Sigmoid colon (tissue), 7 donors: ENCODE results near the gene MGAM2. TPM values are rescaled to one million over a fixed set of nuclear protein-coding genes. Genes with fewer than 3 reads are reported as not detected.
A peak's percentile ranks its signal among the peaks of the same experiment; 100 is the strongest.

ENCODE experiments used
- DNase-seq: peaks from one replicate; pipeline ENCODE4 v3.0.0-alpha.2; 2019
- H3K27ac ChIP-seq, 4 donors: fragments of 200-600 bp; sonication (generic); one replicate each; pipeline ENCODE4 v1.5.1; 2016 to 2019; ENCODE audit warnings: mild to moderate bottlenecking in 1 of 4
- H3K27me3 ChIP-seq, 3 donors: fragments of 200-600 bp; sonication (generic); one replicate each; pipeline ENCODE4 v1.5.1; 2019; ENCODE audit warnings: mild to moderate bottlenecking in 1 of 3
- H3K36me3 ChIP-seq, 4 donors: fragments of 200-600 bp; sonication (generic); one replicate each; pipeline ENCODE4 v1.5.1; 2016 to 2019
- H3K4me1 ChIP-seq, 4 donors: fragments of 200-600 bp; sonication (generic); one replicate each; pipeline ENCODE4 v1.5.1; 2017 to 2019
- H3K4me3 ChIP-seq, 4 donors: fragments of 200-600 bp; sonication (generic); one replicate each; pipeline ENCODE4 v1.5.1; 2017 to 2019; ENCODE audit warnings: mild to moderate bottlenecking in 2 of 4, moderate library complexity in 1 of 4
- H3K9me3 ChIP-seq, 4 donors: fragments of 200-600 bp in 3 of 4; sonication (generic) in 3 of 4; one replicate each; pipeline versions ENCODE4 v1.5.1 to v1.6.1; 2013 to 2019
- EP300 ChIP-seq, 4 donors: sonication (generic); formaldehyde crosslinking; IDR thresholded peaks; one replicate each; pipeline ENCODE4 v1.6.1; 2017; ENCODE audit warnings: antibody characterized with exemption in 4 of 4
- POLR2A ChIP-seq, 2 donors: fragments of 450-650 bp; IDR thresholded peaks; one replicate each; pipeline ENCODE4 v1.6.1; 2016; ENCODE audit warnings: antibody characterized with exemption in 2 of 2, mild to moderate bottlenecking in 2 of 2, moderate library complexity in 2 of 2
- POLR2AphosphoS5 ChIP-seq, 4 donors: sonication (generic); formaldehyde crosslinking; IDR thresholded peaks; one replicate each; pipeline ENCODE4 v1.6.1; 2017; ENCODE audit warnings: antibody characterized with exemption in 4 of 4
- WGBS, 2 donors: extraction: QIAGEN DNeasy Blood & Tissue Kit; methylation state at CpG; one replicate each; pipeline ENCODE4 v1.1.7; 2013; 5-methylcytosine and 5-hydroxymethylcytosine counted together
- intact Hi-C: fragments of 100-400 bp; cut with DNase I; formaldehyde crosslinking; loops from one replicate; pipeline ENCODE4 v1.15.1; 2023
- polyA plus RNA-seq, 3 donors: library from polyadenylated mRNA; stranded (reverse); fragments of 200-250 nt; gene quantifications; one replicate each; pipeline ENCODE4 v1.2.3, GENCODE V29; 2013
- total RNA-seq, 4 donors: library from RNA; depleted of rRNA; stranded (reverse); fragments of >200 nt; gene quantifications; one replicate each; pipeline ENCODE4 v1.1.0, GENCODE V29; 2016
- TF ChIP-seq, protein P1 (sequence below), 4 experiments: fragments of 450-650 bp in 3 of 4; fragments of 200-600 bp in 1 of 4; IDR thresholded peaks; one replicate each; pipeline ENCODE4 v1.5.1; 2016 to 2019; ENCODE audit warnings: antibody characterized with exemption in 4 of 4, mild to moderate bottlenecking in 3 of 4, moderate library complexity in 2 of 4
- donor health status: healthy with polysubstance abuse.
- donor health status: Bipolar disorder and iron deficiency.
- donor health status: healthy.

MGAM2 gene
- total and polyA plus RNA-seq, 7 donors = 0.28 to 2.1 (median 0.71) TPM; not detected in 2

- WGBS, 2 donors = 44 to 73% methylated on average over 6 of the region's 6 CpGs
- no peak overlapping the region for H3K4me3 ChIP-seq
- no peak overlapping the region for H3K27ac ChIP-seq
- no peak for TF ChIP-seq POLR2A (IDR thresholded peaks at IDR 0.05)
- no peak for TF ChIP-seq EP300 (IDR thresholded peaks at IDR 0.05)
- TF ChIP-seq POLR2AphosphoS5 (IDR thresholded peaks at IDR 0.05) = no peak
- TF ChIP-seq, protein P1, sequence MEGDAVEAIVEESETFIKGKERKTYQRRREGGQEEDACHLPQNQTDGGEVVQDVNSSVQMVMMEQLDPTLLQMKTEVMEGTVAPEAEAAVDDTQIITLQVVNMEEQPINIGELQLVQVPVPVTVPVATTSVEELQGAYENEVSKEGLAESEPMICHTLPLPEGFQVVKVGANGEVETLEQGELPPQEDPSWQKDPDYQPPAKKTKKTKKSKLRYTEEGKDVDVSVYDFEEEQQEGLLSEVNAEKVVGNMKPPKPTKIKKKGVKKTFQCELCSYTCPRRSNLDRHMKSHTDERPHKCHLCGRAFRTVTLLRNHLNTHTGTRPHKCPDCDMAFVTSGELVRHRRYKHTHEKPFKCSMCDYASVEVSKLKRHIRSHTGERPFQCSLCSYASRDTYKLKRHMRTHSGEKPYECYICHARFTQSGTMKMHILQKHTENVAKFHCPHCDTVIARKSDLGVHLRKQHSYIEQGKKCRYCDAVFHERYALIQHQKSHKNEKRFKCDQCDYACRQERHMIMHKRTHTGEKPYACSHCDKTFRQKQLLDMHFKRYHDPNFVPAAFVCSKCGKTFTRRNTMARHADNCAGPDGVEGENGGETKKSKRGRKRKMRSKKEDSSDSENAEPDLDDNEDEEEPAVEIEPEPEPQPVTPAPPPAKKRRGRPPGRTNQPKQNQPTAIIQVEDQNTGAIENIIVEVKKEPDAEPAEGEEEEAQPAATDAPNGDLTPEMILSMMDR (IDR thresholded peaks at IDR 0.05) = no peak
- no peaks in the 10 kb centered on the region for H3K27me3 ChIP-seq
- H3K4me1 ChIP-seq = peaks cover 0 to 11% (median 4%) of the 10 kb centered on the region in 4 donors
- no peaks in the 10 kb centered on the region for H3K9me3 ChIP-seq
- no peak for DNase-seq
- no peaks in the 10 kb centered on the region for H3K36me3 ChIP-seq
- intact Hi-C loops = no loop called here
Observed at GRCh38 chr7:142139597-142140400, 28.3 kb downstream of the MGAM2 start.

- Histone ChIP-seq H3K27me3 (no peaks in the 10 kb centered on the region), H3K9me3 (no peaks in the 10 kb centered on the region), H3K27ac (no peak overlapping the region), H3K4me3 (no peak overlapping the region), H3K4me1 (peaks cover 0 to 11% (median 4%) of the 10 kb centered on the region in 4 donors), H3K36me3 (no peaks in the 10 kb centered on the region)
- TF ChIP-seq, protein P1 (IDR thresholded peaks at IDR 0.05) = no peak
- no peak for TF ChIP-seq EP300 (IDR thresholded peaks at IDR 0.05)
- TF ChIP-seq POLR2AphosphoS5 (IDR thresholded peaks at IDR 0.05) = peak in 2 of 4 donors; percentile 16 to 30
- no peak for TF ChIP-seq POLR2A (IDR thresholded peaks at IDR 0.05)
- 59 to 81% methylated on average over 2 of the region's 2 CpGs for WGBS, 2 donors
- intact Hi-C loops = no loop called here
- DNase-seq = no peak
Observed at GRCh38 chr7:142140401-142140959, 29.0 kb downstream of the MGAM2 start.

DNA sequence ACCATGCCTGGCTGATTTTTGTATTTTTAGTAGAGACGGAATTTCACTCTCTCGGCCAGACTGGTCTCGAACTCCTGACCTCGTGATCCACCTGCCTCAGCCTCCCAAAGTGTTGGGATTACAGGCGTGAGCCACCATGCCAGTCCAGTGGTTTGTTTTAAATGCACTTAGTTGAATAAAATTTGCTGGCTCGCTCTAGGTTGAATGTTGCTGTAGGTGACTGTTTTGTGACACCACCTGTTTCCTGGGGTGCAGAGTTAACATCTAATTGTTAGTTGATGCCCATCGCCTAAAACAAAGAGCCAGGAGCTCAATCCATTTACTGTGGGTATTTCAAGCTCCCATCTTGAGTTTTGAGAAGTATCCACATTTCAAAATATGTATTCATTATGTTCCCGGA, 31.2 kb downstream of the MGAM2 start:
- Histone ChIP-seq H3K4me1 (peaks cover 0 to 11% (median 4%) of the 10 kb centered on the region in 4 donors), H3K36me3 (no peaks in the 10 kb centered on the region), H3K27ac (no peak overlapping the region), H3K9me3 (no peaks in the 10 kb centered on the region), H3K27me3 (no peaks in the 10 kb centered on the region), H3K4me3 (no peak overlapping the region)
- intact Hi-C loops = no loop called here
- WGBS, 2 donors = 95 to 96% methylated on average over 8 of the region's 8 CpGs
- TF ChIP-seq EP300 (IDR thresholded peaks at IDR 0.05) (no peak), POLR2A (IDR thresholded peaks at IDR 0.05) (no peak), POLR2AphosphoS5 (IDR thresholded peaks at IDR 0.05) (no peak)
- TF ChIP-seq, protein P1 (IDR thresholded peaks at IDR 0.05) = no peak
- DNase-seq = no peak

DNA sequence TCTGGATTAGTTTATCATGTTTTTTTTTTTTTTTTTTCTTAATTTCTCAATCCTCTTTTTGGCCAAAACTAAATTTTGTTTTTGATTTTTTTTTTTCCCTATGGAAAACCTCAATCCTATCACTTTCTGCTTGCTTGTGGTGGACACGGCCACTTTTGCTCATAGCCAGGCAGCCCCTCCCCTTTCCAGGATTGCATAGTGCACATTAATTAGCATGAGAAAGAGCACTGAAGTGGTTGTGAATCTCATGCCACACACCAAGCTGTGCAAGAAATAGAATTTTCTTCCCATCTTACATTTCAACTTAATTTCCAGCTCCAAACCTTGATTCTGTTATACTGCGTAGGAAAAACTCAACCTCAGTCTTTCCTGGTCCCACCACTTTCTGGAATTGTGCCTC, 34.6 kb downstream of the MGAM2 start:
- intact Hi-C loops = no loop called here
- DNase-seq = no peak
- no peak for TF ChIP-seq POLR2AphosphoS5 (IDR thresholded peaks at IDR 0.05)
- TF ChIP-seq, protein P1 (IDR thresholded peaks at IDR 0.05) = no peak
- TF ChIP-seq EP300 (IDR thresholded peaks at IDR 0.05) = no peak
- no peak for TF ChIP-seq POLR2A (IDR thresholded peaks at IDR 0.05)
- no peaks in the 10 kb centered on the region for H3K36me3 ChIP-seq
- no peaks in the 10 kb centered on the region for H3K4me1 ChIP-seq
- no peak overlapping the region for H3K27ac ChIP-seq
- H3K4me3 ChIP-seq = no peak overlapping the region
- no peaks in the 10 kb centered on the region for H3K9me3 ChIP-seq
- H3K27me3 ChIP-seq = no peaks in the 10 kb centered on the region
- WGBS, 2 donors = 64 to 96% methylated on average over 2 of the region's 2 CpGs
